HEK293 (cell line): Measurements from ENCODE around the gene ZNF318.

ENCODE experiments used
- CTCF ChIA-PET: fragments of 350-600 bp; formaldehyde crosslinking; extraction: SDS; loops from one replicate; lab custom pipeline; 2021; ENCODE audit warnings: antibody characterized with exemption; lab: Yijun Ruan, JAX
- POLR2A ChIA-PET: fragments of 300-600 bp; formaldehyde crosslinking; extraction: SDS; loops from one replicate; lab custom pipeline; 2020; ENCODE audit warnings: antibody characterized with exemption, inconsistent platforms; lab: Yijun Ruan, JAX
- H3K27ac ChIP-seq: fragments of 200-500 bp; sonication (Bioruptor generic); 2 replicates; pipeline ENCODE4 v1.5.1; 2014; ENCODE audit warnings: low read depth, low read length, control low read depth, inconsistent platforms; ENCODE audit errors: extremely low read depth
- H3K36me3 ChIP-seq, 2 experiments: fragments of 200-500 bp in 1 of 2; sonication (Bioruptor generic) in 1 of 2; 1 replicate in 1 of 2; 2 replicates in 1 of 2; pipeline ENCODE4 v1.5.1; 2014 to 2017; ENCODE audit warnings: inconsistent platforms in 2 of 2, low read length in 2 of 2; ENCODE audit not compliant: control insufficient read depth in 2 of 2, insufficient read depth in 1 of 2
- H3K4me1 ChIP-seq: fragments of 200-500 bp; sonication (Bioruptor generic); 2 replicates; pipeline ENCODE4 v1.5.1; 2014; ENCODE audit warnings: mild to moderate bottlenecking, low read length, inconsistent platforms; ENCODE audit not compliant: control insufficient read depth, insufficient read depth
- H3K4me3 ChIP-seq: 2 replicates; pipeline ENCODE4 v1.5.1; 2011; ENCODE audit warnings: low read depth, mild to moderate bottlenecking, control low read depth, low read length, moderate library complexity
- H3K9me3 ChIP-seq: fragments of 200-500 bp; sonication (Bioruptor generic); 2 replicates; pipeline ENCODE4 v1.5.1; 2014; ENCODE audit warnings: low read depth, low read length, inconsistent platforms; ENCODE audit not compliant: control insufficient read depth, insufficient read depth
- PRDM1 ChIP-seq: fragments of 450-650 bp; formaldehyde crosslinking; IDR thresholded peaks from 2 replicates; pipeline ENCODE4; 2016; ENCODE audit warnings: missing biosample characterization, missing genetic modification characterization
- REST ChIP-seq: fragments of 450-650 bp; formaldehyde crosslinking; IDR thresholded peaks from 2 replicates; pipeline ENCODE4 v1.5.1; 2016; ENCODE audit warnings: missing biosample characterization, missing genetic modification characterization
- ZBTB11 ChIP-seq: fragments of 450-650 bp; formaldehyde crosslinking; conservative IDR thresholded peaks from 2 replicates; pipeline ENCODE4 v1.5.1; 2016; ENCODE audit warnings: low read depth, missing biosample characterization, missing genetic modification characterization
- ZIC2 ChIP-seq: fragments of 450-650 bp; formaldehyde crosslinking; IDR thresholded peaks from 2 replicates; pipeline ENCODE4 v1.5.1; 2016; ENCODE audit warnings: missing biosample characterization, missing genetic modification characterization
- ZNF112 ChIP-seq: fragments of 450-650 bp; formaldehyde crosslinking; IDR thresholded peaks from 2 replicates; pipeline ENCODE4 v1.5.0; 2017; ENCODE audit warnings: missing biosample characterization, missing genetic modification characterization
- ZNF121 ChIP-seq: fragments of 450-650 bp; formaldehyde crosslinking; IDR thresholded peaks from 2 replicates; pipeline ENCODE4 v1.5.1; 2016; ENCODE audit warnings: missing biosample characterization, missing genetic modification characterization
- ZNF174 ChIP-seq: fragments of 450-650 bp; formaldehyde crosslinking; IDR thresholded peaks from 2 replicates; pipeline ENCODE4 v1.5.0; 2017; ENCODE audit warnings: missing biosample characterization, mild to moderate bottlenecking, missing genetic modification characterization
- ZNF211 ChIP-seq: fragments of 450-650 bp; formaldehyde crosslinking; IDR thresholded peaks from 2 replicates; pipeline ENCODE4 v1.5.1; 2016; ENCODE audit warnings: low read depth, missing biosample characterization, missing genetic modification characterization
- ZNF214 ChIP-seq: fragments of 450-650 bp; formaldehyde crosslinking; IDR thresholded peaks from 2 replicates; pipeline ENCODE4 v1.5.1; 2017; ENCODE audit warnings: missing biosample characterization, mild to moderate bottlenecking, missing genetic modification characterization, borderline replicate concordance
- ZNF26 ChIP-seq: fragments of 450-650 bp; formaldehyde crosslinking; IDR thresholded peaks from 2 replicates; pipeline ENCODE4 v1.5.1; 2016; ENCODE audit warnings: missing biosample characterization, missing genetic modification characterization
- ZNF266 ChIP-seq: fragments of 450-650 bp; formaldehyde crosslinking; IDR thresholded peaks from 2 replicates; pipeline ENCODE4 v1.5.1; 2016; ENCODE audit warnings: missing biosample characterization, missing genetic modification characterization, low read depth
- ZNF404 ChIP-seq: fragments of 450-650 bp; formaldehyde crosslinking; IDR thresholded peaks from 2 replicates; pipeline ENCODE4 v1.5.1; 2017; ENCODE audit warnings: missing biosample characterization, missing genetic modification characterization
- ZNF555 ChIP-seq: fragments of 450-650 bp; formaldehyde crosslinking; conservative IDR thresholded peaks from 2 replicates; pipeline ENCODE4 v1.5.1; 2017; ENCODE audit warnings: missing biosample characterization, mild to moderate bottlenecking, missing genetic modification characterization, inconsistent platforms
- ZNF560 ChIP-seq: fragments of 450-650 bp; formaldehyde crosslinking; IDR thresholded peaks from 2 replicates; pipeline ENCODE4 v1.5.1; 2017; ENCODE audit warnings: missing biosample characterization, missing genetic modification characterization, borderline replicate concordance
- ZNF596 ChIP-seq: fragments of 450-650 bp; IDR thresholded peaks from 2 replicates; pipeline ENCODE4 v1.5.0; 2018; ENCODE audit warnings: missing biosample characterization, mild to moderate bottlenecking, missing genetic modification characterization, moderate library complexity
- ZNF624 ChIP-seq: fragments of 450-650 bp; formaldehyde crosslinking; IDR thresholded peaks from 2 replicates; pipeline ENCODE4 v1.5.1; 2017; ENCODE audit warnings: missing biosample characterization, missing genetic modification characterization
- ZNF664 ChIP-seq: fragments of 450-650 bp; formaldehyde crosslinking; IDR thresholded peaks from 2 replicates; pipeline ENCODE4 v1.5.1; 2016; ENCODE audit warnings: missing biosample characterization, missing genetic modification characterization
- ZNF692 ChIP-seq: fragments of 450-650 bp; formaldehyde crosslinking; IDR thresholded peaks from 2 replicates; pipeline ENCODE4 v1.5.1; 2016; ENCODE audit warnings: missing biosample characterization, missing genetic modification characterization

ZNF318 gene

GRCh38 chr6:43386492-43386891 lies 17.0 kb upstream of the ZNF318 start:
- CTCF ChIA-PET = interaction anchor here (0.6 kb wide), 1 partner anchor 66 kb away, joined by 3 read pairs; no protein-coding TSS in a partner anchor

More at GRCh38 chr6:43386492-43386891, 17.0 kb upstream of the ZNF318 start:
- no peak overlapping the region for H3K27ac ChIP-seq
- H3K36me3 ChIP-seq = no peaks in the 10 kb centered on the region
- no peak for TF ChIP-seq ZNF214 (tag by site-specific recombination)
- TF ChIP-seq ZNF596 (tag by site-specific recombination) = no peak
- no peak for TF ChIP-seq ZNF26 (tag by site-specific recombination)
- TF ChIP-seq ZIC2 (tag by site-specific recombination) = no peak
- TF ChIP-seq ZNF624 = no peak
- TF ChIP-seq ZNF112 (tag by site-specific recombination) = no peak
- no peak for TF ChIP-seq ZNF266
- TF ChIP-seq ZNF121 (tag by site-specific recombination) = no peak
- no peak for TF ChIP-seq ZNF404 (tag by site-specific recombination)
- no peak for TF ChIP-seq ZNF560 (tag by site-specific recombination)
- TF ChIP-seq ZNF692 = no peak
- TF ChIP-seq ZNF174 (tag by site-specific recombination) = no peak
- TF ChIP-seq REST = no peak
- no peak for TF ChIP-seq ZBTB11 (tag by site-specific recombination)
- TF ChIP-seq PRDM1 = no peak
- no peak for TF ChIP-seq ZNF555
- no peak for TF ChIP-seq ZNF664 (tag by site-specific recombination)
- TF ChIP-seq ZNF211 = no peak
- TF ChIP-seq, all 188 proteins: peak for 0
- POLR2A ChIA-PET = no interaction called here
- Histone ChIP-seq H3K4me1 (peaks cover 14% of the 10 kb centered on the region), H3K4me3 (no peak overlapping the region), H3K9me3 (no peaks in the 10 kb centered on the region)
